IPS-NIHi11 (cell line): Measurements from ENCODE around the gene NFATC2IP.
"Not testable (repeated sequence)": the region's sequence is repeated elsewhere in the genome, so short reads cannot be mapped to it uniquely, and the experiment has no call there.

Source experiments
- DNase-seq: peaks from one replicate; pipeline ENCODE4 v3.0.0; 2012; ENCODE audit warnings: mixed read lengths, low spot score

The NFATC2IP gene

GRCh38 chr16:28974007-28974436 lies 23.3 kb downstream of the NFATC2IP start:
- peak; percentile 70 for DNase-seq

GRCh38 chr16:28974437-28975157 lies 23.9 kb downstream of the NFATC2IP start, which contains the start of gene SPNS1:
Gene SPNS1 (plus strand): TSS chr16:28974778. CDS start chr16:28975152, 374 bp downstream.
- DNase-seq: peak; percentile 99

- DNase-seq: no peak
These were observed 24.4 kb downstream of the NFATC2IP start for GRCh38 chr16:28975158-28975599.

GRCh38 chr16:28977703-28978662 lies 27.2 kb downstream of the NFATC2IP start:
- DNase-seq: peak; percentile 78

- DNase-seq: not testable (repeated sequence)
These were observed 29.6 kb downstream of the NFATC2IP start for GRCh38 chr16:28980330-28980729.

GRCh38 chr16:28980929-28981328 lies 30.2 kb downstream of the NFATC2IP start:
- no peak for DNase-seq

GRCh38 chr16:28981517-28981916 lies 30.8 kb downstream of the NFATC2IP start:
- peak; percentile 87 for DNase-seq

- no peak for DNase-seq
These were observed 31.7 kb downstream of the NFATC2IP start for GRCh38 chr16:28982418-28982817.

- DNase-seq: no peak
These were observed 32.2 kb downstream of the NFATC2IP start for GRCh38 chr16:28982949-28983348.

GRCh38 chr16:28983644-28984043 lies 32.9 kb downstream of the NFATC2IP start:
- no peak for DNase-seq

GRCh38 chr16:28984091-28984490 lies 33.4 kb downstream of the NFATC2IP start:
- no peak for DNase-seq

- DNase-seq: no peak
These were observed 33.9 kb downstream of the NFATC2IP start, which contains the start of gene LAT for GRCh38 chr16:28984619-28985135. Gene LAT (plus strand): TSS chr16:28985052. CDS start chr16:28985418, 366 bp downstream.

- no peak for DNase-seq
These were observed 34.7 kb downstream of the NFATC2IP start for GRCh38 chr16:28985211-28986041.

- no peak for DNase-seq
These were observed 35.3 kb downstream of the NFATC2IP start for GRCh38 chr16:28986046-28986445.

GRCh38 chr16:28986492-28986891 lies 35.8 kb downstream of the NFATC2IP start:
- DNase-seq: no peak

- no peak for DNase-seq
These were observed 36.6 kb downstream of the NFATC2IP start for GRCh38 chr16:28987170-28987853.

GRCh38 chr16:28989363-28989762 lies 38.6 kb downstream of the NFATC2IP start:
- no peak for DNase-seq

GRCh38 chr16:28990375-28991040 lies 39.8 kb downstream of the NFATC2IP start:
- no peak for DNase-seq

- no peak for DNase-seq
These were observed 41.0 kb downstream of the NFATC2IP start for GRCh38 chr16:28991687-28992086.

- DNase-seq: no peak
These were observed 41.8 kb downstream of the NFATC2IP start for GRCh38 chr16:28992496-28992895.
